ENCODE results near the gene BOLL. TPM values are rescaled to one million over a fixed set of nuclear protein-coding genes. Genes with fewer than 3 reads are reported as not detected.

The BOLL gene
- polyA plus RNA-seq, 1 donor from 2014 or later = not detected

GRCh38 chr2:197822333-197822732 lies 37.2 kb upstream of the BOLL start:
- Histone ChIP-seq H3K36me3 (ENCODE audit: insufficient read depth, low read length) (no peaks in the 10 kb centered on the region), H3K27me3 (ENCODE audit: insufficient read depth, low read depth, low read length) (no peaks in the 10 kb centered on the region), H3K4me3 (ENCODE audit: low read length) (no peak overlapping the region), H3K27ac (ENCODE audit: low read length) (no peak overlapping the region), H3K4me2 (ENCODE audit: low read length) (no peak overlapping the region), H3K9me3 (ENCODE audit: low read length) (no peaks in the 10 kb centered on the region), H3K79me2 (replicated peaks; ENCODE audit: insufficient read depth, low read length) (no peaks in the 10 kb centered on the region), H3K9ac (ENCODE audit: low read length) (no peak overlapping the region), H3K9me2 (ENCODE audit: insufficient read depth, low read length) (no peaks in the 10 kb centered on the region), H3F3A (ENCODE audit: insufficient read depth, low read length, poor library complexity, severe bottlenecking) (no peaks in the 10 kb centered on the region), H2AFZ (ENCODE audit: low read depth, low read length) (no peak overlapping the region), H4K20me1 (ENCODE audit: insufficient read depth) (no peaks in the 10 kb centered on the region)
- TF ChIP-seq, protein P1, sequence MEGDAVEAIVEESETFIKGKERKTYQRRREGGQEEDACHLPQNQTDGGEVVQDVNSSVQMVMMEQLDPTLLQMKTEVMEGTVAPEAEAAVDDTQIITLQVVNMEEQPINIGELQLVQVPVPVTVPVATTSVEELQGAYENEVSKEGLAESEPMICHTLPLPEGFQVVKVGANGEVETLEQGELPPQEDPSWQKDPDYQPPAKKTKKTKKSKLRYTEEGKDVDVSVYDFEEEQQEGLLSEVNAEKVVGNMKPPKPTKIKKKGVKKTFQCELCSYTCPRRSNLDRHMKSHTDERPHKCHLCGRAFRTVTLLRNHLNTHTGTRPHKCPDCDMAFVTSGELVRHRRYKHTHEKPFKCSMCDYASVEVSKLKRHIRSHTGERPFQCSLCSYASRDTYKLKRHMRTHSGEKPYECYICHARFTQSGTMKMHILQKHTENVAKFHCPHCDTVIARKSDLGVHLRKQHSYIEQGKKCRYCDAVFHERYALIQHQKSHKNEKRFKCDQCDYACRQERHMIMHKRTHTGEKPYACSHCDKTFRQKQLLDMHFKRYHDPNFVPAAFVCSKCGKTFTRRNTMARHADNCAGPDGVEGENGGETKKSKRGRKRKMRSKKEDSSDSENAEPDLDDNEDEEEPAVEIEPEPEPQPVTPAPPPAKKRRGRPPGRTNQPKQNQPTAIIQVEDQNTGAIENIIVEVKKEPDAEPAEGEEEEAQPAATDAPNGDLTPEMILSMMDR (IDR thresholded peaks at IDR 0.05; ENCODE audit: poor library complexity, severe bottlenecking) = no peak
- no peak for TF ChIP-seq EP300 (conservative IDR thresholded peaks at IDR 0.05; ENCODE audit: poor library complexity, severe bottlenecking)
- TF ChIP-seq MXI1 (conservative IDR thresholded peaks at IDR 0.05; ENCODE audit: poor library complexity, severe bottlenecking) = no peak
- TF ChIP-seq EZH2 (IDR thresholded peaks at IDR 0.05; ENCODE audit: borderline replicate concordance, insufficient read depth, low read length, poor library complexity, severe bottlenecking) = no peak
- no peak for TF ChIP-seq POLR2AphosphoS5 (IDR thresholded peaks at IDR 0.05)
- no peak for TF ChIP-seq RAD21 (conservative IDR thresholded peaks at IDR 0.05)
- TF ChIP-seq, protein P2, sequence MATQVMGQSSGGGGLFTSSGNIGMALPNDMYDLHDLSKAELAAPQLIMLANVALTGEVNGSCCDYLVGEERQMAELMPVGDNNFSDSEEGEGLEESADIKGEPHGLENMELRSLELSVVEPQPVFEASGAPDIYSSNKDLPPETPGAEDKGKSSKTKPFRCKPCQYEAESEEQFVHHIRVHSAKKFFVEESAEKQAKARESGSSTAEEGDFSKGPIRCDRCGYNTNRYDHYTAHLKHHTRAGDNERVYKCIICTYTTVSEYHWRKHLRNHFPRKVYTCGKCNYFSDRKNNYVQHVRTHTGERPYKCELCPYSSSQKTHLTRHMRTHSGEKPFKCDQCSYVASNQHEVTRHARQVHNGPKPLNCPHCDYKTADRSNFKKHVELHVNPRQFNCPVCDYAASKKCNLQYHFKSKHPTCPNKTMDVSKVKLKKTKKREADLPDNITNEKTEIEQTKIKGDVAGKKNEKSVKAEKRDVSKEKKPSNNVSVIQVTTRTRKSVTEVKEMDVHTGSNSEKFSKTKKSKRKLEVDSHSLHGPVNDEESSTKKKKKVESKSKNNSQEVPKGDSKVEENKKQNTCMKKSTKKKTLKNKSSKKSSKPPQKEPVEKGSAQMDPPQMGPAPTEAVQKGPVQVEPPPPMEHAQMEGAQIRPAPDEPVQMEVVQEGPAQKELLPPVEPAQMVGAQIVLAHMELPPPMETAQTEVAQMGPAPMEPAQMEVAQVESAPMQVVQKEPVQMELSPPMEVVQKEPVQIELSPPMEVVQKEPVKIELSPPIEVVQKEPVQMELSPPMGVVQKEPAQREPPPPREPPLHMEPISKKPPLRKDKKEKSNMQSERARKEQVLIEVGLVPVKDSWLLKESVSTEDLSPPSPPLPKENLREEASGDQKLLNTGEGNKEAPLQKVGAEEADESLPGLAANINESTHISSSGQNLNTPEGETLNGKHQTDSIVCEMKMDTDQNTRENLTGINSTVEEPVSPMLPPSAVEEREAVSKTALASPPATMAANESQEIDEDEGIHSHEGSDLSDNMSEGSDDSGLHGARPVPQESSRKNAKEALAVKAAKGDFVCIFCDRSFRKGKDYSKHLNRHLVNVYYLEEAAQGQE (IDR thresholded peaks at IDR 0.05; ENCODE audit: borderline replicate concordance) = no peak
- TF ChIP-seq TAF1 (IDR thresholded peaks at IDR 0.05; ENCODE audit: low read depth) = no peak
- TF ChIP-seq SMC3 (conservative IDR thresholded peaks at IDR 0.05; ENCODE audit: poor library complexity) = no peak

DNA sequence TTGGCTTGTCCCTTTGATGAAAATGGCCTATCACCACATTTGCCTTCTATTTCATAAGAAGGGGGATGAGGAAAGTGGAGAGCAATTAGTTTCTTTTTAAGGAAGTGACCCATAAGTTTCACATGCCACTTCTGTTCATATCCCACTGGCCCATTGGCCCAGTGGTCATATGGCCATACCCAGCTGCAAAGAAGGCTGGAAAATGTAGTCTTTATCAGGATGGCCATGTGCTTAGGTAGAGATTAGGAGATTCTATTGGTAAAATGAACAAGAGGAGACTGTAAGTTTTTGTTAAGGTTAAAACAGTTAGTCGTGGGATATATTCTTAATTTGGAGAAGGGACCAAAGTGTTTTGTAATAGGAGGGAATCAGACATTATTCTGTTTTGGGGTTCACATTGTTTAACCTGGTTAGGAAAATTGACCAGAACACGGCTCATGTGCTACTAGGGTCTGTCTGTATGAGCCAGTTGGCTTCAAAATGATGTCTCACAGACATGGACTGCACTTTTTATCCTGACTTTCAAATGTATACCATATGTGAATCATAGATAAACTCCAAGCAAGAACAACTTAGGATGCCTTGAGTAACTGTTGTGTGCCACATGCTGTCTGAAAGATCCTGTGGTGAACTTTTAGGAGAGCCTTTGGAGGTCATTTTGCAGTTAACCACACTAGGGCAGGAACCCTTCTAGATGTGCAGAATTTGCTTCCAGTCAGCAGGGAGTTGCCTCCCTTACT lies 36.6 kb upstream of the BOLL start:
- no peak overlapping the region for H3K4me2 ChIP-seq (ENCODE audit: low read length)
- no peak overlapping the region for H3K4me3 ChIP-seq (ENCODE audit: low read length)
- no peaks in the 10 kb centered on the region for H3F3A ChIP-seq (ENCODE audit: insufficient read depth, low read length, poor library complexity, severe bottlenecking)
- H3K9ac ChIP-seq (ENCODE audit: low read length) = no peak overlapping the region
- H3K79me2 ChIP-seq (replicated peaks; ENCODE audit: insufficient read depth, low read length) = no peaks in the 10 kb centered on the region
- no peak for TF ChIP-seq RAD21 (conservative IDR thresholded peaks at IDR 0.05)
- TF ChIP-seq, protein P1 (IDR thresholded peaks at IDR 0.05; ENCODE audit: poor library complexity, severe bottlenecking) = no peak
- TF ChIP-seq EZH2 (IDR thresholded peaks at IDR 0.05; ENCODE audit: borderline replicate concordance, insufficient read depth, low read length, poor library complexity, severe bottlenecking) = no peak
- TF ChIP-seq TAF1 (IDR thresholded peaks at IDR 0.05; ENCODE audit: low read depth) = no peak
- no peak for TF ChIP-seq SMC3 (conservative IDR thresholded peaks at IDR 0.05; ENCODE audit: poor library complexity)
- no peaks in the 10 kb centered on the region for H4K20me1 ChIP-seq (ENCODE audit: insufficient read depth)
- no peaks in the 10 kb centered on the region for H3K36me3 ChIP-seq (ENCODE audit: insufficient read depth, low read length)
- no peaks in the 10 kb centered on the region for H3K9me3 ChIP-seq (ENCODE audit: low read length)
- no peaks in the 10 kb centered on the region for H3K9me2 ChIP-seq (ENCODE audit: insufficient read depth, low read length)
- no peak overlapping the region for H2AFZ ChIP-seq (ENCODE audit: low read depth, low read length)
- H3K27me3 ChIP-seq (ENCODE audit: insufficient read depth, low read depth, low read length) = no peaks in the 10 kb centered on the region
- H3K27ac ChIP-seq (ENCODE audit: low read length) = no peak overlapping the region
